Nephron progenitor cell (in vitro differentiated cells): ENCODE data around the gene MKLN1.
"Not testable (repeated sequence)": the region's sequence is repeated elsewhere in the genome, so short reads cannot be mapped to it uniquely, and the experiment has no call there.

ENCODE experiments used
- DNase-seq: peaks from one replicate; pipeline ENCODE4 v3.0.0; 2021
- H3K27ac Mint-ChIP-seq: 2 replicates; pipeline ENCODE4 v1.8.0; 2021; ENCODE audit warnings: mild to moderate bottlenecking, moderate library complexity, mixed read lengths
- H3K27me3 Mint-ChIP-seq: 2 replicates; pipeline ENCODE4 v1.8.0; 2021; ENCODE audit warnings: mild to moderate bottlenecking, low read depth, mixed read lengths; ENCODE audit not compliant: poor library complexity
- H3K36me3 Mint-ChIP-seq: 2 replicates; pipeline ENCODE4 v1.8.0; 2021; ENCODE audit warnings: low read depth, mixed read lengths
- H3K4me1 Mint-ChIP-seq: 2 replicates; pipeline ENCODE4 v1.8.0; 2021; ENCODE audit warnings: mixed read lengths
- H3K4me3 Mint-ChIP-seq: 2 replicates; pipeline ENCODE4 v1.8.0; 2021; ENCODE audit warnings: mild to moderate bottlenecking, moderate library complexity, mixed read lengths
- H3K9me3 Mint-ChIP-seq: 2 replicates; pipeline ENCODE4 v1.8.0; 2021; ENCODE audit warnings: mild to moderate bottlenecking, moderate library complexity, mixed read lengths
- CTCF ChIP-seq: fragments of 200-600 bp; sonication (generic); IDR thresholded peaks from 2 replicates; pipeline ENCODE4 v1.5.0; 2021; ENCODE audit warnings: antibody characterized with exemption

Gene MKLN1

GRCh38 chr7:131462059-131462458 lies 134.4 kb downstream of the MKLN1 start:
- Mint-ChIP-seq H3K9me3 (no peaks in the 10 kb centered on the region), H3K36me3 (peaks cover 70% of the 10 kb centered on the region)

DNA sequence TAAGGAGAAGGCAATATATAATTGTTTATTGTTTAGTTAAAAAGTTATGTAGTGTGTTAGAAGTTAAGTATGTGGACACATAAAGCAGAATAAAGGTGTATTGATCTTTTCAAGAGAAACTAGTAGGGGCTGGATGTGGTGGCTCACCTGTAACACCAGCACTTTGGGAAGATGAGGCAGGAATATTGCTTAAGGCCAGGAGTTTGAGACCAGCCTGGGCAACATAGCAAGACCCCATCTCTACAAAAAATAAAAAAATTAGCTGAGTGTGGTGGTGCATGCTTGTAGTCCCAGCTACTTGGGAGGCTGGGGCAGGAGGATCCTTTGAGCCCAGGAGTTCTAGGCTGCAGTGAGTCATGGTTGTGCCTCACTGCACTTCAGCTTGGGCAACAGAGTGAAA lies 135.0 kb downstream of the MKLN1 start:
- DNase-seq, H3K27me3 Mint-ChIP-seq, H3K4me1 Mint-ChIP-seq, H3K27ac Mint-ChIP-seq, H3K4me3 Mint-ChIP-seq, H3K9me3 Mint-ChIP-seq: not testable (repeated sequence)
- peaks cover 70% of the 10 kb centered on the region for H3K36me3 Mint-ChIP-seq

More at GRCh38 chr7:131462059-131462458, 134.4 kb downstream of the MKLN1 start:
- Mint-ChIP-seq H3K27me3 (no peaks in the 10 kb centered on the region), H3K4me1 (no peaks in the 10 kb centered on the region), H3K27ac (no peak overlapping the region), H3K4me3 (no peak overlapping the region)
- no peak for TF ChIP-seq CTCF
- DNase-seq, result no peak

DNA sequence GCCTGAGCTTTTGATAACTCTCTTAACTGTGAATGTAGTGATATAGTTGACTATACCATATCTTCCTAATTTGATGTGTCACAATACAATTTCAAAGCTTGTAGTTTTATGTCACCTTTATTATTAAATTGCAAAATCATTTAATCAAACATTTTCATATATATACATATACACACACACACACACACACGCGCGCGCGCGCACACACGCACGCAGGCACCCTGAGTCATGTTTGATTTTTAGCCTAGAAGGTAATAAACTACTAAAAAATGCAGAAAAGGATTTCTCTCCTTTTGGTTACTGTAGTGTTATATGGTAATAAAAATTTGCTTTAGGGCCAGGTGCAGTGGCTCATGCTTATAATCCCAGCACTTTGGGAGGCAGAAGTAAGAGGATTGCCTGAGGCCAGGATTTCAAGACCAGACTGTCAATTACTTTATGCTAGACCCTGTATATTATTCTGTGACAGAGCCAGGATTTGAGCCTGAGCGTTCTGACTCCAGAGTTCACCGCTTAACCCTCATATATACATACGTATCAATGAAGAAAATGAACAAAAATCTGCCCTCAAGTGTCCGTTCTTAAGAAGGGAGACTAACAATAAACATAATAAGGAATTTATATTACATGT lies 139.2 kb downstream of the MKLN1 start:
- TF ChIP-seq CTCF, result no peak
- Mint-ChIP-seq H3K9me3 (no peaks in the 10 kb centered on the region), H3K36me3 (peaks cover 71% of the 10 kb centered on the region), H3K27ac (no peak overlapping the region), H3K4me1 (no peaks in the 10 kb centered on the region), H3K27me3 (no peaks in the 10 kb centered on the region), H3K4me3 (no peak overlapping the region)
- DNase-seq, result no peak

DNA sequence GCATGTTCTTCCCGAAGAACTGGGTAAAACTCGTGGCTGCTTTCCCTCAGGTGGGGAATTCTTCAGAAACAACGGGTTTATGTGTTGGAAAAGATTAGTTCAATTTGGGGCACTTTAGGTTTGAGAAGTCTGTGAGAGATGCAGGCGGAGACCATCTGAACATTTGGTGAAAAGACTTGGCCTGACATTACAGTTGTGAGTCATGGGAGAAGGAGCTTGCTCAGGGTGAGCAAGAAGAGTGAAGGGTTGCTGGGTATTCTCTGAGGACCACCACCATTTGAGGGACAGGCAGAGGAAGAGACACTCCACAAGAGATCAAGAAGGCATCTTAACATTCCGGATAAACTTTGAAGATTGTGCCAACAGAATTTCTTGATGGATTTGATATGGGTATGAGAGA lies 140.1 kb downstream of the MKLN1 start:
- Mint-ChIP-seq H3K36me3 (peaks cover 69% of the 10 kb centered on the region), H3K4me3 (no peak overlapping the region), H3K27me3 (no peaks in the 10 kb centered on the region), H3K27ac (no peak overlapping the region), H3K9me3 (no peaks in the 10 kb centered on the region), H3K4me1 (no peaks in the 10 kb centered on the region)
- TF ChIP-seq CTCF, result no peak
- no peak for DNase-seq

- no peak overlapping the region for H3K4me3 Mint-ChIP-seq
- no peak for DNase-seq
- no peak overlapping the region for H3K27ac Mint-ChIP-seq
- H3K9me3 Mint-ChIP-seq, result no peaks in the 10 kb centered on the region
- no peak for TF ChIP-seq CTCF
- no peaks in the 10 kb centered on the region for H3K4me1 Mint-ChIP-seq
- H3K36me3 Mint-ChIP-seq, result peaks cover 73% of the 10 kb centered on the region
- no peaks in the 10 kb centered on the region for H3K27me3 Mint-ChIP-seq
Measured at GRCh38 chr7:131471250-131472004, 143.8 kb downstream of the MKLN1 start.

DNA sequence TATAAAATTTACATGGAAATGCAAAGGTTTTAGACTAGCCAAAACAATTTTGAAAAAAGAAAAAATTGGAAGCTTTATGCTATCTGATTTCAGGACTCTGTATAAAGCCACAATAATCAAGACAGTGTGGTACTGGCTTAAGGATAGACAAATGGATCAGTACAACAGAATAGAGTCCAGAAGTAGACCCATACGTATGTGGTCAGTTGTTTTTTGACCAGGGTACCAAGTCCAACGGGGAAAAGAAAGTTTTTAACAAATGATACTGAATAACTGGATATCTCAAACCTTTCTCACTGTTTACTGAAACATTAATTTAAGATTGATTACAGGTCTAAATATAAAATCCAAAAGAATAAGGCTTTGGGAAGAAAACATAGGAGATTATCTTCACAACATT lies 149.1 kb downstream of the MKLN1 start:
- H3K27me3 Mint-ChIP-seq, result no peaks in the 10 kb centered on the region
- no peaks in the 10 kb centered on the region for H3K9me3 Mint-ChIP-seq
- no peak overlapping the region for H3K4me3 Mint-ChIP-seq
- H3K36me3 Mint-ChIP-seq, result peaks cover 44% of the 10 kb centered on the region
- no peak for TF ChIP-seq CTCF
- peaks cover 10% of the 10 kb centered on the region for H3K4me1 Mint-ChIP-seq
- no peak overlapping the region for H3K27ac Mint-ChIP-seq
- DNase-seq, result no peak
